Transverse colon (tissue), 4 donors: ENCODE data around the gene TGM6. TPM values are rescaled to one million over a fixed set of nuclear protein-coding genes. Genes with fewer than 3 reads are reported as not detected.

Experiments
- DNase-seq: peaks from one replicate; pipeline ENCODE4 v3.0.0-alpha.2; 2019
- H3K27ac ChIP-seq, 4 donors: fragments of 200-600 bp; sonication (generic); 2 replicates each; pipeline ENCODE4 v1.5.1; 2016 to 2018; ENCODE audit warnings: inconsistent platforms in 4 of 4
- H3K27me3 ChIP-seq: fragments of 200-600 bp; sonication (generic); 2 replicates; pipeline ENCODE4 v1.5.1; 2017; ENCODE audit warnings: inconsistent platforms
- H3K36me3 ChIP-seq, 4 donors: fragments of 200-600 bp; sonication (generic); 2 replicates each; pipeline ENCODE4 v1.5.1; 2017 to 2019; ENCODE audit warnings: inconsistent platforms in 4 of 4
- H3K4me1 ChIP-seq, 4 donors: fragments of 200-600 bp; sonication (generic); 2 replicates each; pipeline ENCODE4 v1.5.1; 2017 to 2020; ENCODE audit warnings: inconsistent platforms in 4 of 4
- H3K4me3 ChIP-seq, 4 donors: fragments of 200-600 bp; sonication (generic); 1 replicate in 1 of 4; 2 replicates in 3 of 4; pipeline versions ENCODE4 v1.5.1 to v1.6.1; 2017 to 2019; ENCODE audit warnings: inconsistent platforms in 4 of 4
- H3K9me3 ChIP-seq, 2 donors: fragments of 200-600 bp; sonication (generic); 2 replicates each; pipeline ENCODE4 v1.5.1; 2017 to 2019; ENCODE audit warnings: inconsistent platforms in 2 of 2
- EP300 ChIP-seq: sonication (generic); formaldehyde crosslinking; IDR thresholded peaks from one replicate; pipeline ENCODE4 v1.6.1; 2017; ENCODE audit warnings: antibody characterized with exemption, low read depth
- POLR2A ChIP-seq: fragments of 450-650 bp; IDR thresholded peaks from one replicate; pipeline ENCODE4 v1.6.1; 2016; ENCODE audit warnings: antibody characterized with exemption, mild to moderate bottlenecking, moderate library complexity
- POLR2AphosphoS5 ChIP-seq, 3 donors: sonication (generic); formaldehyde crosslinking; IDR thresholded peaks; one replicate each; pipeline ENCODE4 v1.6.1; 2016; ENCODE audit warnings: antibody characterized with exemption in 3 of 3
- WGBS, 2 donors: methylation state at CpG; one replicate each; pipeline ENCODE4 v1.1.5; 2018; ENCODE audit warnings: low coverage in 1 of 2; 5-methylcytosine and 5-hydroxymethylcytosine counted together
- in situ Hi-C, 4 donors: fragments of 200-750 bp; cut with MboI; loops; one replicate each; pipeline versions ENCODE4 v1.15.0 to v1.15.1; 2017; ENCODE audit warnings: low sequenced_read_pairs in 3 of 4, low pct_ligation_motif_present in 1 of 4, low pct_unique_long_range_greater_than_20kb in 1 of 4
- intact Hi-C: fragments of 100-400 bp; cut with DNase I; formaldehyde crosslinking; loops from one replicate; pipeline ENCODE4 v1.15.1; 2023; ENCODE audit warnings: low total_unique reads
- total RNA-seq, 4 donors: library from RNA; depleted of rRNA; stranded (reverse); fragments of >200 nt; gene quantifications; one replicate each; pipeline ENCODE4 v1.1.0, GENCODE V29; 2016
- TF ChIP-seq, protein P1 (sequence below), 5 experiments: fragments of 200-600 bp in 3 of 5; fragments of 450-650 bp in 2 of 5; sonication (generic) in 3 of 5; IDR thresholded peaks; 1 replicate in 2 of 5; 2 replicates in 3 of 5; pipeline ENCODE4 v1.5.1; 2016 to 2017; ENCODE audit warnings: antibody characterized with exemption in 5 of 5, inconsistent platforms in 3 of 5, mild to moderate bottlenecking in 2 of 5, moderate library complexity in 1 of 5

The TGM6 gene
- total RNA-seq, 4 donors from 2014 or later, result 0.14 TPM; not detected in 3

- intact Hi-C loops, result no loop called here
- DNase-seq, result no peak
Observed at GRCh38 chr20:2473516-2473915, 92.8 kb downstream of the TGM6 start.

DNA sequence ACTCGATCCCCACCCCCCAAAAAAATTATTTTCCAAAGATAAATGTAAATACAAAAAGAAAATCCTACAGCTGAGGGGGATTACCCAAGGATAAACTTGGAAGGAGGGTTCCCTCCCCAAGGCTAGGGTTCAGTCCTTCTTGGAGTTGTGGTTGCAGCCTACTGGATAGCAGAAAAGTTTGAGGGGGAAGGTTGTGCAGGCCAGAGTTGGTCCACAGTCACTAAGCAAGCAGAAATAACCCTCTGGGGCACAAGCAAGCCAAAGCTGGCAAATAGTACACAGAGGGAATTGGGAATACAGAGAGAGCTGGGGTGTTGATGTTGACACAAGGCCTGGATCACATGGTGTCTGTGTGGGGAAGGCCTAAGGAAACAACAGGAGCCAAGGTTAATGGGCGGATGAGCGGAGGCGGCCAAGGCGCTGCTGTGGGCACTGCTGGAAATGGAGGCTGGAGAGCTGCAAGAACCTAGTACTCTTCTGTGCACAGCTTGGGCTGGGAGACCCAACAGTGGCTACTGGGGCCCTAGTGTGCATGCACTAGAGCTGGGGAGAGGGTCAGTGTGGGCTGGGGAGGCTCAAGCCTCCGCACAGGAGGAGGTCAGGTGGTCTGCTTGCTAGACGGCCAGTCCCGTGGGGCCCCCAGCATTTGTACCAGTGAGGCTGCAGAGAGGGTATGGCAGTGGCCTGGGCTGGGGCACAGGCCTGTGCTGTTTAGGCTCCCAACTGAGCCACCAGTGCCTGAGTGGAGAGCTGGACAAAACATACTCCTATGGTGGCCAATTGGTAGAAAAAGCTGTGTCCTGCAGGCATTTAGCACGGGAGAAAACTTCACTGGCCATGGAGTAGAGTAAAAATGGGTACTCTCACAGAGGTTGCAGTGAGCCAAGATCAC is 95.4 kb downstream of the TGM6 start:
- WGBS, 2 donors, result 75 to 98% methylated on average over 1 to 9 of the region's 9 CpGs
- Histone ChIP-seq H3K27ac (no peak overlapping the region), H3K4me1 (peaks cover 0 to 4% (median 2%) of the 10 kb centered on the region in 4 donors), H3K27me3 (no peaks in the 10 kb centered on the region), H3K9me3 (no peaks in the 10 kb centered on the region), H3K4me3 (no peak overlapping the region), H3K36me3 (no peaks in the 10 kb centered on the region)
- TF ChIP-seq POLR2AphosphoS5 (IDR thresholded peaks at IDR 0.05) (no peak), POLR2A (no peak), EP300 (no peak)
- TF ChIP-seq, protein P1, sequence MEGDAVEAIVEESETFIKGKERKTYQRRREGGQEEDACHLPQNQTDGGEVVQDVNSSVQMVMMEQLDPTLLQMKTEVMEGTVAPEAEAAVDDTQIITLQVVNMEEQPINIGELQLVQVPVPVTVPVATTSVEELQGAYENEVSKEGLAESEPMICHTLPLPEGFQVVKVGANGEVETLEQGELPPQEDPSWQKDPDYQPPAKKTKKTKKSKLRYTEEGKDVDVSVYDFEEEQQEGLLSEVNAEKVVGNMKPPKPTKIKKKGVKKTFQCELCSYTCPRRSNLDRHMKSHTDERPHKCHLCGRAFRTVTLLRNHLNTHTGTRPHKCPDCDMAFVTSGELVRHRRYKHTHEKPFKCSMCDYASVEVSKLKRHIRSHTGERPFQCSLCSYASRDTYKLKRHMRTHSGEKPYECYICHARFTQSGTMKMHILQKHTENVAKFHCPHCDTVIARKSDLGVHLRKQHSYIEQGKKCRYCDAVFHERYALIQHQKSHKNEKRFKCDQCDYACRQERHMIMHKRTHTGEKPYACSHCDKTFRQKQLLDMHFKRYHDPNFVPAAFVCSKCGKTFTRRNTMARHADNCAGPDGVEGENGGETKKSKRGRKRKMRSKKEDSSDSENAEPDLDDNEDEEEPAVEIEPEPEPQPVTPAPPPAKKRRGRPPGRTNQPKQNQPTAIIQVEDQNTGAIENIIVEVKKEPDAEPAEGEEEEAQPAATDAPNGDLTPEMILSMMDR (IDR thresholded peaks at IDR 0.05), result no peak
- intact Hi-C loops (no loop called here), in situ Hi-C loops (no loop called here)
- no peak for DNase-seq

More at GRCh38 chr20:2473516-2473915, 92.8 kb downstream of the TGM6 start:
- in situ Hi-C loops, result loop anchor here in 1 of 4 donors (25.0 kb wide), 1 partner anchor 261 kb away; no protein-coding TSS in a partner anchor
- no peaks in the 10 kb centered on the region for H3K36me3 ChIP-seq
- peaks cover 12 to 20% (median 15%) of the 10 kb centered on the region in 4 donors for H3K4me1 ChIP-seq
- WGBS, 2 donors, result 63 to 73% methylated on average over 4 of the region's 4 CpGs
- no peak overlapping the region for H3K4me3 ChIP-seq
- H3K27ac ChIP-seq, result no peak overlapping the region
- no peaks in the 10 kb centered on the region for H3K9me3 ChIP-seq
- TF ChIP-seq POLR2AphosphoS5 (IDR thresholded peaks at IDR 0.05) (no peak), EP300 (no peak)
- TF ChIP-seq, protein P1 (IDR thresholded peaks at IDR 0.05), result no peak
- no peaks in the 10 kb centered on the region for H3K27me3 ChIP-seq

DNA sequence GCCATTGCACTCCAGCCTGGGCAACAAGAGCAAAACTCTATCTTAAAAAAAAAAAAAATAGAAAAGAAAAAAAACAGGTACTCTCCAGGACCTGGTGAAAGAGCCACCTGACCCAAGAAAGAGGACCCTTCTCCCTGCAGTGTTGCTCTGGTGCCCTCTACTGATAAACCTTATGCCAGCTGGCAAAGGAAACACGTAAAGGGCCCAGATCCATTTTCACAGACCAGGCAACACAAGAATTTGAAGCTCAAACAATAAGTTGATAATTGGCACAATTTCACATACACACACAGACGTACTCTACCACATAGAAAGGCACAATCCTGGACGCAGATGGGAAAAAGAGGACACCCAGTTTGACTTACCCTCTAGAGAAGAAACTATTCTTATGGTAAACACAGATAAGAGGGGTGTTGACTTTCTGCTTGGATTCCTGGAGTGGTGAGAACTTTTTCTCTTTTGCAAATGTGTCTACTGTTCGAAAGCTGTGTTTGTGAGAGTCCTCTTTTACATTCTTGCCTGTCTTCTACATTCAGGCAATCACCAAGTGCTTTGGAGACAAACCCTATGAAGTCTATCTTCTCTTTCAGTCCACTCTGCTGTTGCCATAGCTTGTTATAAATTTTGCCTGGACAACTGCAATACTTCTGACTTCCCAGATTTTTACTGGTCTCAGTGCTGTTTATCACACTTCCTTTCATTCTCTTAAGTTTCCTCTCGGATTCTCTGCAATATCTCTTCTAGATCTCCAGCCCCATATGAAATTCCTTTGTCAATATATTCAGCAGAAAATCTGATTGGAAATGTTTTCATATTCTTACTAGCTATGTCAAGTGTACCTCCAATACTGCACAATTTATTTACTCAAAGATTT is 96.3 kb downstream of the TGM6 start:
- H3K27me3 ChIP-seq, result no peaks in the 10 kb centered on the region
- H3K4me1 ChIP-seq, result no peaks in the 10 kb centered on the region
- in situ Hi-C loops (no loop called here), intact Hi-C loops (no loop called here)
- no peak overlapping the region for H3K27ac ChIP-seq
- DNase-seq, result no peak
- no peak for TF ChIP-seq POLR2AphosphoS5 (IDR thresholded peaks at IDR 0.05)
- TF ChIP-seq, protein P1 (IDR thresholded peaks at IDR 0.05), result no peak
- TF ChIP-seq EP300, result no peak
- TF ChIP-seq POLR2A, result no peak
- H3K4me3 ChIP-seq, result no peak overlapping the region
- WGBS, 2 donors, result 82 to 93% methylated on average over 3 to 5 of the region's 5 CpGs
- H3K36me3 ChIP-seq, result peaks cover 0 to under 1% (median 0%) of the 10 kb centered on the region in 4 donors
- H3K9me3 ChIP-seq, result no peaks in the 10 kb centered on the region

DNA sequence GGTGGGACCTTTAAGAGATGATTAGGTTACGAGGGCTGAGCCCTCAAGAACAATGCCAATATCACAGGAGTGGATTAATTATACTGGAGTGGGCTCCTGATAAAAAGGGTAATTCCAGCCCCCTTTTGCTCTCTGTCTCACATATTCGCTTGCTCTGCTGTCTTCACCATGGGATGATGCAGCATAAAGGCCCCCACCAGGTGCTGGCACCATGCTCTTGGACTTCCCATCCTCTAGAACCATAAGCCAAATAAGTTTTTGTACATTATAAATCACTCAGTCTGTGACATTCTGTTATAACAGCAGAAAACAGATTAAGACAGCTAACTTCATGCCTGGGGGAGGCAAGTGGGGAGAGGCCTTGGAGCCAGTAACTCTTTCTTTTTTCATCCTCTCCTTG is 99.7 kb downstream of the TGM6 start:
- in situ Hi-C loops, result no loop called here

More for the DNA sequence above, 99.7 kb downstream of the TGM6 start:
- WGBS, 2 donors, result 98 to 100% methylated on average over 1 to 2 of the region's 2 CpGs
- Histone ChIP-seq H3K4me1 (no peaks in the 10 kb centered on the region), H3K36me3 (peaks cover 0 to 20% (median 4%) of the 10 kb centered on the region in 4 donors), H3K9me3 (no peaks in the 10 kb centered on the region), H3K4me3 (no peak overlapping the region), H3K27me3 (no peaks in the 10 kb centered on the region), H3K27ac (no peak overlapping the region)
- DNase-seq, result no peak
- intact Hi-C loops, result no loop called here
- no peak for TF ChIP-seq POLR2A
- TF ChIP-seq, protein P1 (IDR thresholded peaks at IDR 0.05), result no peak
- TF ChIP-seq EP300, result no peak
- TF ChIP-seq POLR2AphosphoS5 (IDR thresholded peaks at IDR 0.05), result no peak
